AG04449 (cell line): ENCODE results near the gene OR2Z1.

Experiments
- CTCF ChIA-PET: fragments of 350-600 bp; formaldehyde crosslinking; extraction: SDS; loops from one replicate; lab custom pipeline; 2021; ENCODE audit warnings: antibody characterized with exemption; lab: Yijun Ruan, JAX
- POLR2A ChIA-PET: fragments of 400-600, 350-600 bp; formaldehyde crosslinking; extraction: SDS; loops from one replicate; lab custom pipeline; 2020; ENCODE audit warnings: antibody characterized with exemption, inconsistent platforms; lab: Yijun Ruan, JAX
- DNase-seq: peaks from one replicate; pipeline ENCODE4 v3.0.0-alpha.2; 2010; ENCODE audit warnings: low read depth, low spot score
- H3K4me3 ChIP-seq: 2 replicates; pipeline ENCODE4 v1.5.1; 2011; ENCODE audit warnings: low read depth, mild to moderate bottlenecking, control low read depth, low read length
- TF ChIP-seq, protein P1 (sequence below): IDR thresholded peaks from one replicate; pipeline ENCODE4 v1.5.1; 2011; ENCODE audit warnings: mild to moderate bottlenecking, moderate library complexity, low read length, control low read depth, inconsistent platforms; ENCODE audit not compliant: insufficient read depth; ENCODE audit errors: missing control alignments

Gene OR2Z1

DNA sequence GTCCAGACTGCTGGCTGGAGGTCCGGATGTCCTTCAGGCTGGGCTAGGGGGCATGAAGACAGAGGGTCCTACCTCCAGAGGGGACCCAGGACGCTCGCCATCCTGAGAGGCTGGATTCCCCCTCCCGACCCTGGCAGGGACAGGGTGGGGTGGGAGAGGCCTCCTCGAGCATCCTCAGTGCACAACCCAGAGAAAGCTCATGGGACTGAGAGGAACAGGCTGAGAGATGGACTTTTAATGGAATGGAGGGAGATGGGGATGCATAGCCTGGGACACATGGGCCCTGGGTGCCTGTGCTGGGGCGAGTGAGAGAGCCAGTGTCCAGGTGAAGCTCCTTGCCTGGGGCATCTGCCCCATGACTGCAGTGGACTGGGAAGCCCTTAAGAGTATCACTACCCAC lies 25.9 kb upstream of the OR2Z1 start:
- no peak for DNase-seq
- POLR2A ChIA-PET = no interaction called here
- CTCF ChIA-PET = no interaction called here
- TF ChIP-seq, protein P1, sequence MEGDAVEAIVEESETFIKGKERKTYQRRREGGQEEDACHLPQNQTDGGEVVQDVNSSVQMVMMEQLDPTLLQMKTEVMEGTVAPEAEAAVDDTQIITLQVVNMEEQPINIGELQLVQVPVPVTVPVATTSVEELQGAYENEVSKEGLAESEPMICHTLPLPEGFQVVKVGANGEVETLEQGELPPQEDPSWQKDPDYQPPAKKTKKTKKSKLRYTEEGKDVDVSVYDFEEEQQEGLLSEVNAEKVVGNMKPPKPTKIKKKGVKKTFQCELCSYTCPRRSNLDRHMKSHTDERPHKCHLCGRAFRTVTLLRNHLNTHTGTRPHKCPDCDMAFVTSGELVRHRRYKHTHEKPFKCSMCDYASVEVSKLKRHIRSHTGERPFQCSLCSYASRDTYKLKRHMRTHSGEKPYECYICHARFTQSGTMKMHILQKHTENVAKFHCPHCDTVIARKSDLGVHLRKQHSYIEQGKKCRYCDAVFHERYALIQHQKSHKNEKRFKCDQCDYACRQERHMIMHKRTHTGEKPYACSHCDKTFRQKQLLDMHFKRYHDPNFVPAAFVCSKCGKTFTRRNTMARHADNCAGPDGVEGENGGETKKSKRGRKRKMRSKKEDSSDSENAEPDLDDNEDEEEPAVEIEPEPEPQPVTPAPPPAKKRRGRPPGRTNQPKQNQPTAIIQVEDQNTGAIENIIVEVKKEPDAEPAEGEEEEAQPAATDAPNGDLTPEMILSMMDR = no peak
- no peak overlapping the region for H3K4me3 ChIP-seq

DNA sequence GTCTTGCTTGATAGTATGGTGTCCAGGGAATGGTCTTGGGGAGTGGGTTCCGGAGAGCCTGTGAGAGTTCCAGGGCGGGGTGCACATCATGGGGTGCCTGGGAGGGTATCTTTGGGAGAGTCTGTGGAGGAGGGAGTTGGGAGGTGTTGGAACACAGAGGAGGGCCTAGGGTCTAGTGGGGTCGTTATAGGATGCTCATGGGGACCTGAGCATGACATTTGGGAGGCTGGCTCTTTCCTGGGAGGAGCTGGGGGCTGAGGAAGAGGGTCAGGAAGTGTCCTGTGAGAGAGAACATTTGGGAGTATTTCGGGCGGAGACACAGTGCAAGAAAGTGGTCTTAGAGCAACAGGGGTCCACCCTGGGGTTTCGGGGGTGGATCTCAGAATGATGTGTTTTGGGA lies 25.5 kb upstream of the OR2Z1 start:
- no peak for DNase-seq
- TF ChIP-seq, protein P1 = no peak
- no peak overlapping the region for H3K4me3 ChIP-seq
- CTCF ChIA-PET = no interaction called here
- POLR2A ChIA-PET = no interaction called here

DNA sequence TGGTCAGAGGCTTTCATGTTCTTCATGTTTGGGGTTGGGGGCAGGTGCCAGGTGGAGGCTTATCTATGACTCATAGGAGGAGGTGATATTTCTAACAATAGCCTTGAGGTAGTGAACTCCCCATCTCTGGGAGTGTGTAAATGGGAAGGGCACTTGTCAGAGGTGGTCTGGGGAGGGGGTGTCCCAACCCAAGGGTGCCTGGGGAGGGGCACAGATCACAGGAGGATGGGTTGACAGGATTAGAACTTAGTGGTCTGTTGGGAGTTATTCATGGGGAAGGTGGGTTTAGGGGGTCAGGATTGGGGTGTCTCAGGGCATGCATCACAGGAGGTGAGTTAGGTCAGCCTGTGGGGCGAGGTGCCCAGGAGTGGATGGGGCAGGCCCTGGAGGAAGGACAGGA lies 24.4 kb upstream of the OR2Z1 start:
- POLR2A ChIA-PET = no interaction called here
- TF ChIP-seq, protein P1 = no peak
- H3K4me3 ChIP-seq = no peak overlapping the region
- DNase-seq = no peak
- CTCF ChIA-PET = no interaction called here

DNA sequence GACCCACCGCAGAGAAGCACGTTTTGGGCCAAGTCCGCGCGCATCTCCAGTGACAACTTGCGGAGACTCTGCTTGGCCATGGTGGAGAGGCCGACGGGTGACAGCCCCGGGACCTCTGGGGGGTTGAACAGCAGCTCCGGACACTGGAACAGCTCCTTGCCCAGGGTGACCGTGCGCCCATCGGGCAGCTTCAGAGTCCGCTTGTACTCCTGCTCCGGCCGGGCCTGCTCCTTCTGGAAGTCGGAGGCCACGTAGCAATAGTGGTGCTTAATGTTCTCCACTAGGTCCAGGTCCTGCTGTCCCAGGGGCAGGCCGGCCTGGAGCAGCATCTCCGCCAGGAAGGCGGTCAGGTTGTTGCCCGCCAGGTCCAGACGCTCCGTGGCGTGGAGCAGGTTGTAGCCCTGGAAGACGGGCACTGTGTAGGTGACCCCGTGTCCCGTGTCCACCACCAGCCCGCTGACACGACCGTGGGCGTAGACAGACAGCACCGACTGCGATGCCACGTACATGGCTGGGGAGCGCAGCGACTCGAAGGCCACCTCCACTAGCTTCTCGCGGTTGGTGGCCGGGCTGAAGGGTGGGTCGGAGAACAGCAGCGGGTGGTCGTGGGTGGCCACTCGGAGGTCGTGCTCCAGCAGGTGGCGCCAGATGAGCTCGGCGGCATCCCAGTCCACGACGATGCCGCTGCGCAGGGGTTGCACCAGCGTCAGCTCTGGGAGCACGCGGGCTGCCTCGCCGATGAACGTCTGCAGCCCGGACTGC lies 23.6 kb upstream of the OR2Z1 start:
- ChIA-PET POLR2A (no interaction called here), CTCF (no interaction called here)
- DNase-seq = no peak
- no peak overlapping the region for H3K4me3 ChIP-seq
- TF ChIP-seq, protein P1 = no peak

DNA sequence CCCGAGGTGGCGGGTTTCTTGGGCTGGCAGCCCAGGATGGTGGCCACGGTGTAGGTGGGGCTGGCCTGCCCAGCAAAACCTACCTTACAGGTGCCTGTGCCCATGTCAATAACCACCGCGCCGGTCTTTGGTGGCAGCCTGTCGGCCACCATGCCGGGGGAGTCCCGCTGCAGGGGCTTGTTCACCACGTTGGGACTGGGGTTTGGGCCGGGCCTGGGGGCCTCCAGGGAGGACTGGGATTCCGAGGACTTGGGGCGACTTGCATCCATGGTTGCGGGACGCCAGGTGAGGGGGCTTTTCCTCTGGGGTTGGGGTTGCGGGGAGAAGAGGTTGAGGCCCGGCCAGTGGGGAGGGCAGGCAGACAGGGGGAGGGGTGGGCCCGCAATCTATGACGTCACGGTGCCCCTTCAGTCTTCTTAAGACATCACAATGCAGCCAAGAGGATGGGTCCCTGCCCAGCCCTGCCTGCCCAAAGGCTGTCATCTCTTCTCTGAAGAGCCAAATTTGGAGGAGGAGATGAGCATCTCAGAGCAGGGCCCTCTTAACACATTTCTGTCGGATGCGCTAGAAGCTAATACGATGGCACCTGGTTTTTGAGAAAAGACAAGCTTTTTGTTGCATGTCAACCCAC lies 22.9 kb upstream of the OR2Z1 start, which contains the start of gene ACTL9:
ACTL9 (minus strand) TSS at position 363 of the 631 bp plus-strand sequence; CDS start at position 269, 94 bp downstream.
- TF ChIP-seq, protein P1 = no peak
- POLR2A ChIA-PET = no interaction called here
- no peak within 1 kb of the TSS for H3K4me3 ChIP-seq
- no peak for DNase-seq
- CTCF ChIA-PET = no interaction called here

DNA sequence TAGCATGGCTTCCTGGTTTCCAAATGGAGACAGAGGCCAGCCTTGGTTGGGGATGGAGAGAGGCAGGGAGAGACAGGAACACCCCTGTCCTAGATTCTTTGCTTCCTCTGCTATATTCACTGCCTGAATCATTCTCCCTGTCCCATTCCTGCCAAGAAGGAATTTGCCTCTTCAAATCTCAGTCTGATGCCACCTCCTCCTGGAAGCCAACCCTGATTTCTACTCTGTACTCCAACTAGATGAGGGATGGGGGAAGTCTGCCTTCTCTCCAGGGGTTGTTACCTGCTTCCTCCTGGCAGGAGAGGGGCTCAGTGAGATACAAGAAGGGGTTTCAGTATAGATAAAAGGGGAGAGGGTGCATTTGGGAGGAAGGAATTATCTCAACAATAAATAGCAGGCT lies 21.5 kb upstream of the OR2Z1 start:
- TF ChIP-seq, protein P1 = no peak
- DNase-seq = no peak
- no peak overlapping the region for H3K4me3 ChIP-seq
- POLR2A ChIA-PET = no interaction called here
- CTCF ChIA-PET = no interaction called here
